GM19395 (cell line): ENCODE measurements around the gene TBC1D3H.
"Not testable (repeated sequence)": the region's sequence is repeated elsewhere in the genome, so short reads cannot be mapped to it uniquely, and the experiment has no call there.

Experiments used
- ATAC-seq: cut with Tn5 transposase; IDR thresholded peaks from one replicate; pipeline ENCODE4 v1.9.1; 2021; ENCODE audit warnings: mild to moderate bottlenecking, moderate library complexity; ENCODE audit not compliant: unreplicated experiment

Gene TBC1D3H

GRCh38 chr17:36388385-36389245, at the start of gene TBC1D3H:
Gene TBC1D3H, minus strand, starts transcription at chr17:36388435. Its CDS starts 1,540 bp downstream, at chr17:36386895.
- not testable (repeated sequence) for ATAC-seq

- ATAC-seq: not testable (repeated sequence)
Observed at GRCh38 chr17:36428891-36429290, 40.7 kb upstream of the TBC1D3H start.

GRCh38 chr17:36415180-36415941, 27.1 kb upstream of the TBC1D3H start:
- not testable (repeated sequence) for ATAC-seq

GRCh38 chr17:36390943-36391645, 2.9 kb upstream of the TBC1D3H start:
- ATAC-seq: not testable (repeated sequence)

- ATAC-seq: not testable (repeated sequence)
Observed at GRCh38 chr17:36375938-36376337, 12.3 kb downstream of the TBC1D3H start.

- not testable (repeated sequence) for ATAC-seq
Observed at GRCh38 chr17:36362496-36362895, 25.7 kb downstream of the TBC1D3H start.
